ENCODE results near the gene FLACC1.
A peak's percentile ranks its signal among the peaks of the same experiment; 100 is the strongest.

FLACC1 gene

GRCh38 chr2:201329409-201329808, 27.7 kb downstream of the FLACC1 start:
- DNase-seq (ENCODE audit: low read depth): no peak
- no peak overlapping the region for H3K4me3 ChIP-seq (ENCODE audit: low read length)

GRCh38 chr2:201327678-201328077, 29.5 kb downstream of the FLACC1 start:
- H3K4me3 ChIP-seq (ENCODE audit: low read length): no peak overlapping the region
- TF ChIP-seq CTCF (IDR thresholded peaks at IDR 0.05; ENCODE audit: insufficient read depth, low read depth, low read length, missing control alignments): no peak
- DNase-seq (ENCODE audit: low read depth): no peak

More at GRCh38 chr2:201329409-201329808, 27.7 kb downstream of the FLACC1 start:
- TF ChIP-seq CTCF (IDR thresholded peaks at IDR 0.05; ENCODE audit: insufficient read depth, low read depth, low read length, missing control alignments): no peak

GRCh38 chr2:201322772-201323171, 34.4 kb downstream of the FLACC1 start:
- TF ChIP-seq CTCF (IDR thresholded peaks at IDR 0.05; ENCODE audit: insufficient read depth, low read depth, low read length, missing control alignments): no peak
- no peak for DNase-seq (ENCODE audit: low read depth)
- H3K4me3 ChIP-seq (ENCODE audit: low read length): no peak overlapping the region

- no peak for DNase-seq (ENCODE audit: low read depth)
- TF ChIP-seq CTCF (IDR thresholded peaks at IDR 0.05; ENCODE audit: insufficient read depth, low read depth, low read length, missing control alignments): no peak
- no peak overlapping the region for H3K4me3 ChIP-seq (ENCODE audit: low read length)
Measured at GRCh38 chr2:201320701-201321100, 36.4 kb downstream of the FLACC1 start.

GRCh38 chr2:201320257-201320656, 36.9 kb downstream of the FLACC1 start:
- no peak for TF ChIP-seq CTCF (IDR thresholded peaks at IDR 0.05; ENCODE audit: insufficient read depth, low read depth, low read length, missing control alignments)
- DNase-seq (ENCODE audit: low read depth): no peak
- no peak overlapping the region for H3K4me3 ChIP-seq (ENCODE audit: low read length)

GRCh38 chr2:201319511-201319910, 37.6 kb downstream of the FLACC1 start:
- TF ChIP-seq CTCF (IDR thresholded peaks at IDR 0.05; ENCODE audit: insufficient read depth, low read depth, low read length, missing control alignments): no peak
- DNase-seq (ENCODE audit: low read depth): no peak
- no peak overlapping the region for H3K4me3 ChIP-seq (ENCODE audit: low read length)

GRCh38 chr2:201313362-201313761, 43.8 kb downstream of the FLACC1 start:
- no peak for TF ChIP-seq CTCF (IDR thresholded peaks at IDR 0.05; ENCODE audit: insufficient read depth, low read depth, low read length, missing control alignments)
- peak; percentile 67 for DNase-seq (ENCODE audit: low read depth)
- H3K4me3 ChIP-seq (ENCODE audit: low read length): no peak overlapping the region
